Esophagus squamous epithelium (tissue), 4 donors: ENCODE measurements around the gene BACH2.

Experiments used
- POLR2A ChIP-seq, 4 donors: fragments of 450-650 bp; IDR thresholded peaks; one replicate each; pipeline ENCODE4 v1.6.1; 2017; ENCODE audit warnings: antibody characterized with exemption in 4 of 4, mild to moderate bottlenecking in 4 of 4, moderate library complexity in 3 of 4
- TF ChIP-seq, protein P1 (sequence below), 6 experiments: fragments of 450-650 bp in 4 of 6; fragments of 200-600 bp in 2 of 6; sonication (generic) in 2 of 6; IDR thresholded peaks; one replicate each; pipeline ENCODE4 v1.5.1; 2016 to 2019; ENCODE audit warnings: antibody characterized with exemption in 6 of 6, mild to moderate bottlenecking in 4 of 6, moderate library complexity in 4 of 6

DNA sequence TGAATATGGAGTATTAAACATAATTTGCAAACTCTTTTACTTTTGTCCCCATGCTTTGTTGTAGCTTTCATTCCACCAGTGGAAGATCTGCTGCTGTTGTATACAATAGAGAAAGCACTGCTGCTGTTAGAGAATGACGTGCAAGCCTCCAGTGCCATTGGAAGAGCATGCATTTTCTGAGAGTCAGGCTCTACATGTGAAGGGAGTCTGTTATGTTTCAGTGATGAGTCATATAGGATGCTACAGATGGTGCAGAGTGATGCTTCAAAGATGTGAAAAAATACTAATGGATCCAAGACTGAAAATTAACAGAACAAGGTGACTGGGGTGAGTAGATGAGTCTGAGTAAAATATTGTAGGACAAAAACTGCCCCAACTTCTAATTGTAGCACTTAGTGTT lies 22.4 kb upstream of the BACH2 start:
- no peak for TF ChIP-seq POLR2A (IDR thresholded peaks at IDR 0.05)
- TF ChIP-seq, protein P1, sequence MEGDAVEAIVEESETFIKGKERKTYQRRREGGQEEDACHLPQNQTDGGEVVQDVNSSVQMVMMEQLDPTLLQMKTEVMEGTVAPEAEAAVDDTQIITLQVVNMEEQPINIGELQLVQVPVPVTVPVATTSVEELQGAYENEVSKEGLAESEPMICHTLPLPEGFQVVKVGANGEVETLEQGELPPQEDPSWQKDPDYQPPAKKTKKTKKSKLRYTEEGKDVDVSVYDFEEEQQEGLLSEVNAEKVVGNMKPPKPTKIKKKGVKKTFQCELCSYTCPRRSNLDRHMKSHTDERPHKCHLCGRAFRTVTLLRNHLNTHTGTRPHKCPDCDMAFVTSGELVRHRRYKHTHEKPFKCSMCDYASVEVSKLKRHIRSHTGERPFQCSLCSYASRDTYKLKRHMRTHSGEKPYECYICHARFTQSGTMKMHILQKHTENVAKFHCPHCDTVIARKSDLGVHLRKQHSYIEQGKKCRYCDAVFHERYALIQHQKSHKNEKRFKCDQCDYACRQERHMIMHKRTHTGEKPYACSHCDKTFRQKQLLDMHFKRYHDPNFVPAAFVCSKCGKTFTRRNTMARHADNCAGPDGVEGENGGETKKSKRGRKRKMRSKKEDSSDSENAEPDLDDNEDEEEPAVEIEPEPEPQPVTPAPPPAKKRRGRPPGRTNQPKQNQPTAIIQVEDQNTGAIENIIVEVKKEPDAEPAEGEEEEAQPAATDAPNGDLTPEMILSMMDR (IDR thresholded peaks at IDR 0.05), result no peak
